ENCODE data around the gene F5.

GRCh38 chr1:169509354-169509753 is 76.9 kb downstream of the F5 start:
- TF ChIP-seq CTCF (IDR thresholded peaks at IDR 0.05; ENCODE audit: borderline replicate concordance, extremely low read depth, low read length, poor library complexity, severe bottlenecking): no peak
- no peak for TF ChIP-seq EZH2 (IDR thresholded peaks at IDR 0.05; ENCODE audit: borderline replicate concordance, low read depth, low read length, severe bottlenecking)
